C4-2B (cell line): ENCODE measurements around the gene PCDH15.

Source experiments
- H3K27ac ChIP-seq: fragments of 450-650 bp; 2 replicates; pipeline ENCODE4 v1.5.1; 2017
- CTCF ChIP-seq: fragments of 450-650 bp; conservative IDR thresholded peaks from 2 replicates; pipeline ENCODE4 v1.5.1; 2017; ENCODE audit warnings: mild to moderate bottlenecking
- ZFX ChIP-seq: fragments of 450-650 bp; IDR thresholded peaks from 2 replicates; pipeline ENCODE4 v1.6.1; 2017

The PCDH15 gene

DNA sequence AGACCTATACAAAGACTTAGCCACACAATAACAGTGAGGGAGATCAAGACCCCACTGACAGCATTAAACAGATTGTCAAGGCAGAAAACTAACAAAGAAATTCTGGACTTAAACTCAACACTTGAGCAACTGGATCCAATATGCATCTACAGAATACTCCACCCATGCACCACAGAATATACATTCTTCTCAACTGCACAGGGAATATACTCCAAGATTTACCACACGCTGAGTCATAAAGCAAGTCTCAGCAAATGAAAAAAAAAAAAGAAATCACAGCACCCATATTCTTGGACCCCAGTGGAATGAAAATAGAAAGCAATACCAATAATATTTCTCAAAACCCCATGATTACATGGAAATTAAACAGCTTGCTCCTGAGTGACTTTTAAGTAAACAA lies 680.2 kb downstream of the PCDH15 start:
- H3K27ac ChIP-seq = no peak overlapping the region
- TF ChIP-seq CTCF = no peak
- no peak for TF ChIP-seq ZFX

GRCh38 chr10:54108961-54109360 lies 692.1 kb downstream of the PCDH15 start:
- H3K27ac ChIP-seq = no peak overlapping the region
- no peak for TF ChIP-seq ZFX
- TF ChIP-seq CTCF = no peak

DNA sequence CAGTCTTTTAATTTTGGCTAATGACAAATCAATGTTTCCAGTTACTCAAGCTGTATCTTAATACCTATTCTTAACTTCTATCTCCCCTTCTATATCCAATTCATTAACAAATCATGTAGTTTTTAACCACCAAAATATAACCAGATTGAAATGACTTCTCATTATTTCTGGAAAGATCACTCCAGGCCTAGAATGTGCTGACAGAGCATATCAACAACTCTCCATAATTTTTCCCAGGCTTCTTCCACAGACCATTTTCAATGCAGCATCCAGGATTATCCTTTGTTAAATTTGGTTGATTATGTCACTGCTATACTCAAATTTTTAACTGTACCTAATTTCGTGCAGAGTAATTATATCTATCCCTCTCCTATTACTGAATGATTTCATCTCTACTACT lies 704.1 kb downstream of the PCDH15 start:
- no peak overlapping the region for H3K27ac ChIP-seq
- TF ChIP-seq CTCF = no peak
- TF ChIP-seq ZFX = no peak

DNA sequence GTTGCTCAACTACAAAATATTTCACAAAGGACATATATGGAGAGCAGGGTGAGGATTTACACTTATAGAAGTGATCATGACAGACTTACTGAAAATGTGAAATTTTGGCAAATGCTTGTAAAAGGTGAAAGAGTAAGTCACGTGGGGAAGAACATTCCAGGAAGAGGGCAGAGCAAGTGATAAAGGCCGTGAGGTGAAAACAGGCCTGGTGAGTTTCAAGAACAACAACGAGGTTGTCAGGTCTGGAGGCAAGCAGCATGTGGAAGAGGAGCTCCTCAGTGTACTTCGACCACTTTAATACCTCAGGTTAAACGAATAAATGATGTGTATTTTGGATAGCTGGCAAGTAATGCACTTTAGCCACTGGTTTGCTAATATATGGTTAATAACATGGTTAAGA lies 706.7 kb downstream of the PCDH15 start:
- TF ChIP-seq ZFX = no peak
- no peak for TF ChIP-seq CTCF
- no peak overlapping the region for H3K27ac ChIP-seq

- H3K27ac ChIP-seq = no peak overlapping the region
- TF ChIP-seq CTCF (no peak), ZFX (no peak)
Measured at GRCh38 chr10:54091237-54091636, 709.8 kb downstream of the PCDH15 start.

DNA sequence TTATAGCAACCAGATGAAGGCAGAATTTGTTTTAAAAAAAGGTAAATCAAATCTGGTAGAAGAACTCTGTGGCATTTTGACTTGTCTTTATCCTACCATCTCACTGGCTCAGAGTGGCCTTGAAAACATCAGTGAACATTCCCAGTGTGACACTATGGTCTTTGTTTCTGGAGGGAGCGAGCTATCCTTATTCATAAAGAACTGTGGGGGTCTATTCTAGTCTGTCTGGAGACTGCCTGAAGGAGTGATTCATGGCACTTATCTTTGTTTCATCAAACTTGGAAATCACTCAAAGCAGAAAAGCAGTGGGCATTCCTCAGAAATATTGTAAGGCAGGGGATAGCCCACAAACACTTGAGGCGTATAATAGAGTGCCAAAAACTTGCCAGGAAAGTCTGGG lies 719.1 kb downstream of the PCDH15 start:
- no peak overlapping the region for H3K27ac ChIP-seq
- TF ChIP-seq ZFX = no peak
- TF ChIP-seq CTCF = no peak

DNA sequence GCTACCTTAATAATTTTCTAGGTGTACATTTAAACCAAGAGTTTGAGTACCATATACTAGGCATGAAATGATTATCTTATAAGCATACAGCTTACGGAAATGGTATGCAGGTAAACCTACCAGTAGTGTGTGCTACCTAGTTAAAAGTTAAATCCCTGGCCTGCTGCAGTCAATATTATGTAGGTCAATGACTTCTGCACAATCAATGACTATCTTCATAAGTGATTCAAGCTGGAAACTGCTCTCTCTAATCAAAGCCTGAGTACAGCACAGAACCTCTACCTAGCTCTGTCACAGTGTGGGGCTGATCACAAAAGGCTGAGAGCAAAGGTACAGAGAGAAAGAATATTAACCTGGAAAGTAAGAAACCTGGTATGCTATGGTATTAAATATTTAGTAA lies 733.7 kb downstream of the PCDH15 start:
- TF ChIP-seq CTCF (no peak), ZFX (no peak)
- H3K27ac ChIP-seq = no peak overlapping the region

DNA sequence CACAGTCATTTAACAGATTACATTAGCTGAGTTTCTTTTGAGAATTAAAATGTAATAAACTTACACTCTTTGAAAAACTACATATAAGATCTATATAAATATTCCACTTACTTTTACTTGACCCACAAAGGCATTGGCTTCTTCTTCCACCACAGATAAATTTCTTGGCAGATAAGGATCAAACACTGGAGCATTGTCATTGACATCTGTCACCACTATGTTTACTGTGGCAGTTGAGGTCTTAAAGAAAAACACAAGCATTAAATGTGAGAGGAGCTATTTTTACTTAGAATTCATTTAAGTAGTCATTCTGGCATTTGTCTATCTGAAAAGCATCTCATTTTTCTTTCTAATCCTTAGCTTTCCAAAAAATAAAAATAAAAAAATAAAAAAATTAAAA lies 734.4 kb downstream of the PCDH15 start:
- TF ChIP-seq CTCF = no peak
- no peak for TF ChIP-seq ZFX
- H3K27ac ChIP-seq = no peak overlapping the region
